HL-60 (cell line): ENCODE data around the gene CHST11.

ENCODE experiments used
- DNase-seq, 2 experiments: peaks; one replicate each; pipeline ENCODE4 v3.0.0-alpha.2; 2010 to 2020; ENCODE audit warnings: low read depth in 1 of 2, low spot score in 1 of 2
- H3K27ac ChIP-seq: fragments of 250-450 bp; sonication (Bioruptor Pico); replicated peaks from 2 replicates; pipeline ENCODE4 v1.5.1; 2020; ENCODE audit warnings: mild to moderate bottlenecking, moderate library complexity
- H3K27me3 ChIP-seq: fragments of 250-450 bp; sonication (Bioruptor Pico); 2 replicates; pipeline ENCODE4 v1.5.1; 2021; ENCODE audit warnings: mild to moderate bottlenecking, moderate library complexity; ENCODE audit not compliant: insufficient read depth, poor library complexity, severe bottlenecking
- H3K4me3 ChIP-seq: replicated peaks from 2 replicates; pipeline ENCODE4 v1.5.1; 2011; ENCODE audit warnings: mild to moderate bottlenecking, control low read depth, low read length; ENCODE audit not compliant: insufficient read depth
- CTCF ChIP-seq: IDR thresholded peaks from one replicate; pipeline ENCODE4 v1.5.1; 2011; ENCODE audit warnings: low read length, control low read depth, inconsistent platforms; ENCODE audit not compliant: insufficient read depth
- GABPA ChIP-seq: IDR thresholded peaks from 2 replicates; pipeline ENCODE4 v1.6.1; 2012; ENCODE audit warnings: low read depth
- POLR2AphosphoS5 ChIP-seq: IDR thresholded peaks from 2 replicates; pipeline ENCODE4 v1.6.1; 2012; ENCODE audit warnings: low read depth
- SPI1 ChIP-seq: IDR thresholded peaks from 2 replicates; pipeline ENCODE4 v1.6.1; 2012; ENCODE audit warnings: low read depth, mild to moderate bottlenecking, borderline replicate concordance
- TF ChIP-seq, protein P1 (sequence below): IDR thresholded peaks from 2 replicates; pipeline ENCODE4 v1.6.1; 2012; ENCODE audit warnings: low read depth; ENCODE audit not compliant: insufficient replicate concordance

Gene CHST11

GRCh38 chr12:104737791-104738301, 281.1 kb downstream of the CHST11 start:
- TF ChIP-seq SPI1 (no peak), POLR2AphosphoS5 (no peak), GABPA (no peak), CTCF (no peak)
- TF ChIP-seq, protein P1, sequence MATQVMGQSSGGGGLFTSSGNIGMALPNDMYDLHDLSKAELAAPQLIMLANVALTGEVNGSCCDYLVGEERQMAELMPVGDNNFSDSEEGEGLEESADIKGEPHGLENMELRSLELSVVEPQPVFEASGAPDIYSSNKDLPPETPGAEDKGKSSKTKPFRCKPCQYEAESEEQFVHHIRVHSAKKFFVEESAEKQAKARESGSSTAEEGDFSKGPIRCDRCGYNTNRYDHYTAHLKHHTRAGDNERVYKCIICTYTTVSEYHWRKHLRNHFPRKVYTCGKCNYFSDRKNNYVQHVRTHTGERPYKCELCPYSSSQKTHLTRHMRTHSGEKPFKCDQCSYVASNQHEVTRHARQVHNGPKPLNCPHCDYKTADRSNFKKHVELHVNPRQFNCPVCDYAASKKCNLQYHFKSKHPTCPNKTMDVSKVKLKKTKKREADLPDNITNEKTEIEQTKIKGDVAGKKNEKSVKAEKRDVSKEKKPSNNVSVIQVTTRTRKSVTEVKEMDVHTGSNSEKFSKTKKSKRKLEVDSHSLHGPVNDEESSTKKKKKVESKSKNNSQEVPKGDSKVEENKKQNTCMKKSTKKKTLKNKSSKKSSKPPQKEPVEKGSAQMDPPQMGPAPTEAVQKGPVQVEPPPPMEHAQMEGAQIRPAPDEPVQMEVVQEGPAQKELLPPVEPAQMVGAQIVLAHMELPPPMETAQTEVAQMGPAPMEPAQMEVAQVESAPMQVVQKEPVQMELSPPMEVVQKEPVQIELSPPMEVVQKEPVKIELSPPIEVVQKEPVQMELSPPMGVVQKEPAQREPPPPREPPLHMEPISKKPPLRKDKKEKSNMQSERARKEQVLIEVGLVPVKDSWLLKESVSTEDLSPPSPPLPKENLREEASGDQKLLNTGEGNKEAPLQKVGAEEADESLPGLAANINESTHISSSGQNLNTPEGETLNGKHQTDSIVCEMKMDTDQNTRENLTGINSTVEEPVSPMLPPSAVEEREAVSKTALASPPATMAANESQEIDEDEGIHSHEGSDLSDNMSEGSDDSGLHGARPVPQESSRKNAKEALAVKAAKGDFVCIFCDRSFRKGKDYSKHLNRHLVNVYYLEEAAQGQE = no peak
- no peak overlapping the region for H3K4me3 ChIP-seq
- H3K27ac ChIP-seq = no peak overlapping the region
- no peak for DNase-seq
- no peaks in the 10 kb centered on the region for H3K27me3 ChIP-seq

DNA sequence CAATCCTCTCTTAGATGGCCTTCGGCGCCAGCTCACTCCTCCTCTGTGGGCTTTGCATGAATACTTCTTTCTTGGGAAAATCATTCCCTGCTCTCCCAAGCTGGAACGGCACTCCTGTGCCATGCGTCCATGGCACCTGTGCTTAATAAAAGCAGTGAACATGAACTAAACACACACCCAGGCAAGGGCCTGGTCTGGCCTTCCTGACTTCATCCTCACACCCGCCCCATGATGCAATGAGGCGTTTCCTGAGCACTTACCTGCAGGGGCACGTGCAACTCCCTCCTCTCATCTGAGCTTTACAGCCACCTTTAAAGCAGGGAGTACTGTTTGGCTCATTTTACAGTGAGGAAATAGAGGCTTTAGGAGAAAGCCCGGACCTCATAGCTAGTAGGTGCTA, 281.6 kb downstream of the CHST11 start:
- no peak overlapping the region for H3K27ac ChIP-seq
- TF ChIP-seq SPI1 (no peak), CTCF (no peak), GABPA (no peak), POLR2AphosphoS5 (no peak)
- TF ChIP-seq, protein P1 = no peak
- H3K4me3 ChIP-seq = no peak overlapping the region
- no peak for DNase-seq
- no peaks in the 10 kb centered on the region for H3K27me3 ChIP-seq

DNA sequence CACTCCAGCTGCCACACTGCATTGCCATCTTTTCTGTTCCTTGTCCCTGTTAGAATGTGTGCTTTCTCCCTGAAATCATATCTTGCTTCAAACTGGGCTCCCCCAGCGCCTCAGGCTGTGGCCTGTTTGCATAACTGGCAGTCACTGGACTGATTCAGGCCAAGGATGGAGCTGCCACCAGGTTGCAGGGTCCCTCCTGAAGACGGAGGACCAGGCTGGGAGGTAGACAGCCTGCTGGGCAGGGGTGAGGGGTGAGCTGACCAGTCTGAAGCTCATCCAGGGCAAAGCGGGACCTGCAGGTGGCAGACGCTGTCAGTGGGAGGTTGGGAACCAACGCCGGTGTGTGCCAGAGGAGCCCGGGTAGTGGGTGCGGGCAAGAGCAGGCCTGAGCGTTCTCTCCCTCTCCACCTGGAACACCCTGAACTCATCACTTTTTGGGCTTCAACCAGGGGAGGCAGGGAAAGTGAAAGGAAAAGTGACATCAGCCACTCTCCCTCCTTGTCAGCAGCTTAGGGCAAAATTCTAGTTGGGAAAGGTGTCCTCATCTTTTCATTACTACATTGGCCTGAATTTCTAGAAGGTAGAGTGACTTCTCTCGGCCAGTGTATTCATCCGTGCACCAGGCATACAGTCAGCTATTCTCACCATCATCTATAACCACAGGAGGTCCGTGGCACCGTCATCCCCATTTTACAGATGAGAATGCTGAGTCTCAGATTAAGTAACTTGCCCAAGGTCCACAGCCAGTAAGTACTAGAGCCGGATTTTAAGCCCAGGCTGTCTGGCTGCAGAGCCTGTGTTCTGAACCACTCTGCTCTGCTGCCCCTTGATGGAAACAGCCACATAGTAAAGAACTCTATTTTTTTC, 282.3 kb downstream of the CHST11 start:
- H3K27me3 ChIP-seq = no peaks in the 10 kb centered on the region
- DNase-seq = no peak
- no peak overlapping the region for H3K4me3 ChIP-seq
- TF ChIP-seq, protein P1 = no peak
- TF ChIP-seq GABPA = no peak
- no peak for TF ChIP-seq CTCF
- TF ChIP-seq SPI1 = no peak
- no peak for TF ChIP-seq POLR2AphosphoS5
- H3K27ac ChIP-seq = no peak overlapping the region
